Choroid plexus epithelial cell (primary cell): Measurements from ENCODE around the gene FKBP2.

ENCODE experiments used
- DNase-seq: peaks from one replicate; pipeline ENCODE4 v3.0.0-alpha.2; 2010; ENCODE audit warnings: low read depth
- H3K4me3 ChIP-seq: 2 replicates; pipeline ENCODE4 v1.5.1; 2011; ENCODE audit warnings: low read depth, mild to moderate bottlenecking, control low read depth, low read length, moderate library complexity
- TF ChIP-seq, protein P1 (sequence below): conservative IDR thresholded peaks from 2 replicates; pipeline ENCODE4 v1.5.1; 2011; ENCODE audit warnings: low read depth, mild to moderate bottlenecking, control low read depth, inconsistent platforms, low read length, moderate library complexity

Gene FKBP2

DNA sequence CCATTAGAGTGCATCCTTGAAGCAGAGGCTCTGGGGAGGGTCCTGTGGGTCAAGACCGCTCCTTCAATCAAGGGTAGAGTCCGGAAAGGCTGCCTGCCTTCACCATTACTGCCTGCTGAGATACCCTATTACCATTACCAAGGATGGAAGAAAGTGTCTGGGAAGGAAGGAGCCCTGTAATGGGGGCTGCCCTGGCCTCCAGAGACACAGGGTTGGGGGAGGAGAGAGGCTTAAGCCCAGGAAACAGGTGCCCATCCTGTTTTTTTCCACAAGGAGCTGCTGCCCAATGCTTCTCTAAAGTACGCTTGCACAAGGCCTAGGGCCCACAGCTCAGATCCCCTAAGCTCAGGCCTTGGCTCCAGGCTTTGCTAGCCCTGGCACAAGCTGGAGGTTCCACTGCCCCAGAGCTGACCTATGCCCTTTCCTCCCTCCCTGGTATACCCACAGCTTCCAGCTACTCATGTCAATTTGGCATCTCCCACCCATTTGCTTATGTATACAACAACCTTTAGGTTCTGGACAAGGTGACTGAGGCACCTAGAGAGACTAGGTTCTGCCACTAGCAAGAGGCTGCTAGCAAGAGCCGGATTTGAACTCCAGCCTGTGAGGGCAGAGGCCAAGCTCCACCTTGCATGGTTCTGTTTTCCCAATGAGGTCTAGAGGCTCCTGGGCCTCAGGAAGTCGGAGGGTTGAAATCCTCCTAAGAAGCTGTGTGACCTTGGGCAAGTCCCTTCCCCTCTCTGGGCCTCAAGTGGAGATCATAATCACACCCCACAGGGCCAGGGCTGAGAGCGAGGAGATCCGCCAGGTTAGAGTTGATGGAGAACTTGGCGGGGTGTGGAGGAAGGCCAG lies 8.9 kb downstream of the FKBP2 start:
- TF ChIP-seq, protein P1, sequence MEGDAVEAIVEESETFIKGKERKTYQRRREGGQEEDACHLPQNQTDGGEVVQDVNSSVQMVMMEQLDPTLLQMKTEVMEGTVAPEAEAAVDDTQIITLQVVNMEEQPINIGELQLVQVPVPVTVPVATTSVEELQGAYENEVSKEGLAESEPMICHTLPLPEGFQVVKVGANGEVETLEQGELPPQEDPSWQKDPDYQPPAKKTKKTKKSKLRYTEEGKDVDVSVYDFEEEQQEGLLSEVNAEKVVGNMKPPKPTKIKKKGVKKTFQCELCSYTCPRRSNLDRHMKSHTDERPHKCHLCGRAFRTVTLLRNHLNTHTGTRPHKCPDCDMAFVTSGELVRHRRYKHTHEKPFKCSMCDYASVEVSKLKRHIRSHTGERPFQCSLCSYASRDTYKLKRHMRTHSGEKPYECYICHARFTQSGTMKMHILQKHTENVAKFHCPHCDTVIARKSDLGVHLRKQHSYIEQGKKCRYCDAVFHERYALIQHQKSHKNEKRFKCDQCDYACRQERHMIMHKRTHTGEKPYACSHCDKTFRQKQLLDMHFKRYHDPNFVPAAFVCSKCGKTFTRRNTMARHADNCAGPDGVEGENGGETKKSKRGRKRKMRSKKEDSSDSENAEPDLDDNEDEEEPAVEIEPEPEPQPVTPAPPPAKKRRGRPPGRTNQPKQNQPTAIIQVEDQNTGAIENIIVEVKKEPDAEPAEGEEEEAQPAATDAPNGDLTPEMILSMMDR = no peak
- H3K4me3 ChIP-seq = no peak overlapping the region
- DNase-seq = no peak

DNA sequence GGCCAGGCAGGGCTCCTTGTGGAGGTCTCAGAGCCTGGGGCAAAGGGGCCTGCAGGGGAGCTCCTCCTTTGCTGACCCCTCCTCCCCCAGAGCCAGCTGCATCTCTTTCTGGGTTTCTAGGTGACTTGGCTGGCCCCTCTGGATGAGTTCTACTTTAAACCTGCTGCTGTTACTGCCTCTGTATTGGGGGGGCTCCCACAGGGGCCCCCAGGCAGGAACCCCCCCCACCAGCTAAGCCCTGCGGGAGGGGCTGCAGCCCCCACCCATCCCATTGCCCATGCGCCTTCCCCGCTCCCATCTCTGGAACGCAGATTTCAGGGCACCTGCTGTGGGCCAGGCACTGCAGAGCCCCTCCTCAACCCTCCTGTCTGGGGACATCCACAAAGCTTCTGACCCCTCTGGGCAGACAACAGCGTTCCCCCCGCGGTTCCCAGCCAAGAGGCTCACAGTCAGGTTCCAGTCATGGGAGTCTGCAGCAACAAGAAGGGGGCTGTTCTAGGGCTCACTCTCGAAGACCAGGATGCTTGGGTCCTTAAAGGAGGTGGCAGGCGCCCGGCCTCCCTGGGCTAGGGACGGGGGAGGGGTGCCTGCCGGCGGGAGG lies 9.6 kb downstream of the FKBP2 start:
- TF ChIP-seq, protein P1 = no peak
- no peak for DNase-seq
- H3K4me3 ChIP-seq = peak overlapping the region; percentile 63

DNA sequence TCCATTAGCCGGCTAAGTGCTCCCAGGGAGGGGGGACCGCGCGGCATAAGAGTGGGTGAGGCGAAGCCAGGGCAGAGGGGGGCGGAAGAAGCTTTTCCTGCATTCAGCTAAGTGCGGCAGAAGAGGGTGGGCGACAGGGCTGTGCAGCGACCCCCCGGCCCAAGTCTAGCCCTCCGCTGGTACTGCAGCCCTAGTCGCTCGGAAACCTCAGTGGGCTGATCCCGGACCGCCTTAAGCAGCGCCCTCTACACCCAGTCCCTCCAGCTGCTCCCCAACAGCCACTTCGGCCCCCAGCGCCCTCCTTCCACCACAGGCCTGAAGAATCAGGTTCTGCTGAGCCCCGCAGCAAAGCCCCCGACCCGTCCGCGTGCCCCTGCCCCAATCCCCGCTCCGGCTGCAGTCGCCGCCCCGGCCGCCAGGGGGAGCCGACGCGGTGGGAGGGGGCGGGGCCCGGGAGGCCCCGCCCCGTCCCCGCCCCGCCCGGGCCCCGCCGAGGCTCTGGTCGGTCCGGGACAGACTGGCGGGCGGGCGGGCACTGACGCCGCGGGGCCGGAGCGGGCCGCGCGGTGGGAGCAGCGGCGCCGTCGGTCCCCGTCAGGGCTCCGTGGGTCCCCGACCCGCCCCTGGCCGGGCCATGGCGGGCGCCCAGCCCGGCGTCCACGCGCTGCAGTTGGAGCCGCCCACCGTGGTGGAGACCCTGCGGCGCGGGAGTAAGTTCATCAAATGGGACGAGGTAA lies 10.3 kb downstream of the FKBP2 start, which contains the start of gene PLCB3:
Gene PLCB3 (plus strand): TSS at position 515 of the 737 bp plus-strand sequence. CDS start 120 bp downstream, at position 635.
- DNase-seq = no peak
- TF ChIP-seq, protein P1 = peak; percentile 45
- H3K4me3 ChIP-seq = peak within 1 kb of the TSS; percentile 63

DNA sequence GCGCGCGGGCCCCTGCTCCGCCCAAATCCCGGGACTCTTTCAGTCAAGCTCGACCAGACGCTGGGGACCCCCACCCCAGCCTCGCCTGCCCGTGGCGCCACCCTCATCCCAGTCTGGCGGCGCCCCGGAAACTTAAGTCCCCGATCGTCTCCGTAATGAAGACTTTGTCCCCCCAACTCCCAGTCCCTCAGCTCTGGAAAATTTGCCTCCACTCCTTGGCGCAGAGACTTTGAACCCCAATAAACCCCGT lies 10.8 kb downstream of the FKBP2 start:
- peak overlapping the region; percentile 63 for H3K4me3 ChIP-seq
- TF ChIP-seq, protein P1 = no peak
- DNase-seq = no peak

DNA sequence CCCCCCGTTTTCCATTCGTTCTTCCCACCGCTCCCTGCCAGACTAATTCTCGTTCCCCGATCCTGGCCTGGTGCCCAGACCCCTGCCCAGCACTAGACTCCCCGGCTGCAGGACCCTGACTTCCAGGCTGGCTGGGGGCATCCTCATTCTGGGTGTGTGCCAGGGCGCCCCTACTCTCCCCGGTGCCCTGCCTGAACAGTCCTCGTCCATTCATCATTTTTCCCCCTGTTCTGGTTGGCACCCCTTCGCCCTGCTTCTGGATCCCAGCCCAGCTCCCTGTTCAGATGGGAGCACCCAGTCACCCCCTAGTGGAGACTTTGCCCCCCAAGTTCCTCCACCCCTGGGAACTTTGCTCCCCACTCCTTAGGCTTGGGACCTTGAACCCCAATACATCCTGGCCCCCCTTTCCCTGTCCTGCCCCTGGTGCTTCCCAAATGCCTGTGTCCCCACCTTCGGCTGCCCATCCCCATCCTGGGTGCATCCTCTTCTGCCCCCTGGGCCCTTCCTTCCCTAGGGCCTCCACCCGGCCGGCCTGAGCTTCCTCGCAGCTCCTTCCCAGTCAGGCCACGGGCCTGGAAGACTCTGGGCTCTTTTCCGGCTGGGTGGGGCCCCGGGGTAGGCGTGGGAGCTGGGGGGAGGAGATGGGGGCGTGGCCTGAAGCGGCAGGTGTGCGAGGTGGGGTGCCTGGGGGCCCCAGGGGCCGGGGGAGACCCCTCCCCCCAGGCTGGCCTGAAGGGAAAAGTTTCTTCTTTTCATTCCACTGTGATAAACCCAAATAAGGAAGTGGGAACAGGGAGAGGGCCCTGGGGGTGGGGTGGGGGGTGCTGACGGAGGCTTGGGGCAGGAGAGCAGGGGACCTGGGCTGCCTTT lies 11.3 kb downstream of the FKBP2 start:
- peak overlapping the region; percentile 63 for H3K4me3 ChIP-seq
- TF ChIP-seq, protein P1 = peak; percentile 39
- DNase-seq = no peak

DNA sequence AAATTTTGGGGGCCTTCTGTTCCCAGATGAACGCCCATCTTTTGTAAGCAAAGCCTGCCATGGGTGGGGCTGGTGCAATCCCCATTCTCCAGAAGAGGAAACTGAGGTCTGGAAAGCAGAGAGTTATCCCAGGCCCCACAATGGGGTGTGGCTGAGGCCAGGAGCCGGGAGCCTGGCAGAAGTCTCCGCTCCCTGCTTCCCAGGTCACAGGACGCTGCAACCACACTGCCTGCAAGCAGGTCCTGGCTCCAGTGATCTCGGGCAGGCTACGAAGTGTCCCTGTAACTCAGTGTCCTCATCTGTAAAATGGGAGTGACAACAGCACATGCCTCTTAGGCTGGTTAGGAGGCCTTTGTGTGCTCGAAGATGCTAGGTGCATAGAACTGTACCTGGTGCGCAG lies 12.1 kb downstream of the FKBP2 start:
- H3K4me3 ChIP-seq = no peak overlapping the region
- TF ChIP-seq, protein P1 = no peak
- no peak for DNase-seq
